Measurements from ENCODE around the gene HLA-DQB2.

Gene HLA-DQB2

DNA sequence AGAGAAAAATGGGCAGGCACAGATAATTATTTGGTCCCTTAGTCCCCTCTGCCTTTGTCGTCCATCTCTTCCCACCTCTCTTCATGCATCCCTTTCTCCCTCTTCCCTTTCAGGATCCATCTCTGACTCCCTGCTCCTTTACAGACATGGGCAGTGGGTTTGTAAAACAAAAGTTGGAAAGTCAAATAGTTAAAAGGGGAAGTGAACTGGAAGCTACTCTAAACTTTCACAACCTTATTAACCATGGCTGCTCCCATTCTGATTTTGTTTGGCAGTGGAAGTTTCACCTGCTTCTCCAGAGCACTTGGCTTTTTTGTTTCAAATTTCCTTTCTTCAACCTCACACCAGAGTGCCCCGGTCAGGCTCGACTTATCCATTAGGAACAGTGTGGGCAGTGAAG lies 21.0 kb downstream of the HLA-DQB2 start:
- no peak for DNase-seq

- DNase-seq: no peak
These were observed 22.0 kb downstream of the HLA-DQB2 start, which contains the start of gene HLA-DQA2 for GRCh38 chr6:32741031-32741960. Gene HLA-DQA2, plus strand, starts transcription at chr6:32741391. Its CDS starts 53 bp downstream, at chr6:32741444.

GRCh38 chr6:32738126-32738525 lies 25.2 kb downstream of the HLA-DQB2 start:
- DNase-seq: no peak

GRCh38 chr6:32718879-32719278 lies 44.5 kb downstream of the HLA-DQB2 start:
- DNase-seq: no peak

DNA sequence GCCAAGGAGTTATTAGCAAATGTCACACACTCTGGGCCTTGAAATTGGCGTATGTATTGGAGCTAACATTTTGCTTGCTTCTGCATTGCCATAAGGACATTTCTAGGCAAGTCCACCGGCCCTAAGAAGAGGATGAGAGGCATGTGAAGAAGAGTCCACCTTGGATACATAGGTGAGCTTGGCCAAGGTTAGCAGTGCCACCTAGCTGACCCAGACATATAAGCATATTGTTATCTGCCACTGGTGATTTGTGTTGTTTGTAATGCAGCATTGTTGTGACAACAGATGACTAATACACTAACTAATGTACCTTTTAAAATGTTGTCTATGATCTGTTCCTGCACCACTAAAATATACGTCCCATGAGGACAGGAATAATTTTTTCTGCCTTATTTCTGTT lies 46.9 kb downstream of the HLA-DQB2 start:
- no peak for DNase-seq

DNA sequence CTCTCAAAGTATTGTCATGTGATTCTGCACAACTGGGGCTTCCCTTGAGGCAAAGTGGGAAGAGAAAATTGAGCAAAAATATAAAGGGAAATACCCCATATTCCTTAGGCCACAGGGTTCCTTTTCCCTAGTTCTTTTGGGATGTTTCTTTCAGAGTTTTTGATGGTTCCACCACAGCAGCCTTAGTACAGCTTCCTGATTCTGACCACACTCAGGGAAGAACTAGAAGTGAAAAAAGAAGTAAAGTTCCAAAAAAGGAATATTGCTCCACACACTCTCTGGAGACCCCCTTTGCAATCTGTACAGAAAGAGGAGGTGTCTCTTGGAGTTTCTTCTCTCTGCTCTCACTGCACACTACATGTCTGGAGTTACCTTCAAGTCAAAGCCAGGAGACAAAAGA lies 50.1 kb downstream of the HLA-DQB2 start:
- no peak for DNase-seq

DNA sequence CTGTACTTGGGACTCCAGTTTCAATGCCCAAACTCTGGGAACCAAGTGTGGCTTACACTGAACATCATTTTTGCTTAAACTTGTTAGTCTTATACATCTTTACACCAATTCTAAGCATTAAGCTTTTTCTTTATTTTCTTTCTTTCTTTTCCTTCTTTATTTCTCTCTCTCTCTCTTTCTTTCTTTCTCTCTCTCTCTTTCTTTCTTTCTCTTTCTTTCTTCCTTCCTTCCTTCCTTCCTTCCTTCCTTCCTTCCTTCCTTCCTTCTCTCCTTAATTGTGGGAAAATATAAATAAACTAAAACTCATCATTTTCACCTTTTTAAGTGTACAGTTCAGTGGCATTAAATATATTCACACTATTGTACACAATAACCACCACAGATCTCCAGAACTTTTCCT lies 53.7 kb downstream of the HLA-DQB2 start:
- DNase-seq: no peak
